SW 1271 (cell line): ENCODE results near the gene ZDBF2.
"Not testable (repeated sequence)": the region's sequence is repeated elsewhere in the genome, so short reads cannot be mapped to it uniquely, and the experiment has no call there.

Experiments used
- DNase-seq, 2 experiments: peaks; one replicate each; lab custom pipeline; 2025; lab: John Stamatoyannopoulos, UW

Gene ZDBF2

DNA sequence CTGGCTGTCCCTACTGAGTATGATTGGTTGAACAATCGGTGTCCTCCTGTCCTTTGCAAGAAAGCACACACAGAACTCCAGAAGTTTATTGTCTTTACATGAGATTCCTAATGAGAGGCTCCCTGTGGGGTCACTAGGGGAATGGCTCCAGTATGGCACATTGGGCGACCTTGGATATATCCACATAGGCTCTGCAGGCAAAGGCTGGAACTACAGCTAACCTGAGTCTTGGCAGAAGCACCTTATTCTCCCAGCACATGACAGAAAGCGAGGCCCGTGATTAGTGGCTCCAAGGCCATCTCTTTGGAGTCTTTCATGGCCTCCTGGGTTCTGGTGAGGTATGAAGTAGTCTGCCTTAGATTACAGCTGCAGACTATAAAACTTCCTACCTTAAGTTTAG lies 49.0 kb downstream of the ZDBF2 start:
- no peak for DNase-seq

DNA sequence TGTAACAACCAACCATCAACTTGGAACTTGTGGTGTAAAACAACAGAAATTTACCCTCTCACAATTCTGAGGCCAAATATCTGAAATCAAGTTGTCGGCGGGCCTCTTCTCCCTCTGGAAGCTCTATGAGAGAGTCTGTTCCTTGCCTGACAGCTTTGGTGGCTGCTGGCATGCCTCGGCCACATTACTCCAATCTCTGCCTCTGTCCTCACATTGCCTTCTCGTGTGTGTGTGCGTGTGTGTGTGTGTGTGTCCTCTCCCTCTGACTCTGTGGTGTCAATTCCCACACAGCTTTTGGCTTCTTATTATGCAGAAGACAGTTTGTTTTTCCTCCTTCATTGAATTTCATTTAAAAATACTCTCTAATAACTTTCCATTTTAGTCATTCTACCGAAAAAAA lies 50.4 kb downstream of the ZDBF2 start:
- no peak for DNase-seq

DNA sequence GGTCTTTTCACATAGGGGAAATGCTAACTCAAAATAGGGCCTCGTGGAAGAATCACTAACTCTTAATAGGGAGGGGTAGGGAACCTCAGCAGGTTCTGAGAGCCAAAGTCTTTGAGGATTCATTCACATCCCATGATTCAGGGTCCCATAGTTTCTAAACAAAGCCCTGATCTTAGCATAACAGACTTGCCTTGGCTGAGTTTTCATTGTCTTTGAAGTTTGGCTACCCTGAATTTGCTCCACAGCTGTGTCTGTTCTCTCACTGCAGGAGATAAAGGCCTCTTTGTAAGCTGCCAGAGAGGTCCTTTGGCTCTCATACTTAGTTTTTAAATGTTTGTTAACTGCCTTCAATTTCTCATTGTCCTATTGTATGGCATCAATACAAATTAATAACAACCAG lies 54.5 kb downstream of the ZDBF2 start:
- no peak for DNase-seq

DNA sequence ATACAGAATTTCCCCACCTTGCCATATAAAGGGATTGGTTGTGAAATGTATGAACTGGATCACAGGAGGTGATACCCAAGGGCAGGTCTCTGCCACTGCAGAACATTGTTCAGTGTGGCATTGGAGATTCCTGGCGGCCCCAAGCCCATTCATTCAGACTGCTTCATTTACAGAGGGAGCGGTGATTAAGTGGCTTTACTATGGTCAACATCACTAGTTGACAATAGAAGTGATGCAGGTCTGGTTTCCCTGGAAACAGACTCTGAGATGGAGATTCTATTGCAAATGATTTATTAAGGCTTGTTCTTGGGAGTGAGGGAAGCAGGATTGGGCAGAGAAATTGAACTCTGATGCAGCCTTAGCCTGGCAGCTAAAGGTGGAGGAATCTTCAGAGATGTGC lies 62.4 kb downstream of the ZDBF2 start:
- DNase-seq: no peak

DNA sequence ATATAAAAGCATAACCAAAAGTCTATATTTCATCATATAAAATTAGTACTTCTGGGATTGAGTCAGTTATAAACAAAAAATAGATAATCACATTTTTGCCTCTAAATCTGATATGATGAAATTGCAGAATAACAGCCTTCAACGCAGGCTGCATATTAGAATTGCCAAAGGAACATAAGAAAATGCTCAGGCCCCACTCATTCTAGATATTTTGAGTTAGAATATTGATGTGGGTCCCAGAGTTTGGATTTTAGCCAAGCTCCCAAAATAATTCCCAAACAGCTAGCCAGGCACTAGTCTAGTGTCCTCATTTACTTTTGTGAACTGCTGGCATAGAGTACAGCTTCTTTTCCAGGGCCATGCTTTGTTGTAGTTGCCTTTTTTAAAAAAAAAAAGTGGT lies 63.5 kb downstream of the ZDBF2 start:
- DNase-seq: no peak

DNA sequence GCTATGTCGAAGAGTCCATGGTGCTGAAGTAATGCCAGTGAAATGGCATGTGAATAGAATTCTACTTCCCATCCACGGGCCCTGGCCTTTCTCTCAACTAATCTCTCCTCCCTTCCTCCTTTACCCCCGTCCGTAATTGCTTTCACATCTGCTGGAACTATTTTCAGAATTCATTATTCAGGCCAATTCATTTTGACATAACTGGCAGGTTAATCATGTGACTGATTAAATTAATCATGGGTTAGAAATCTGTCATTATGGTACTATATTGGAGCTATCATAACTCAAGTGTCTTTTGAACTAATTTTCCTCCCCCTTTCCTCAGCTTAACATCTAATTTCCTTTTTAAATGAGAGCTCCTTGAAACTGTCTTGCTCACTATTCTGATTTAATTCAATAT lies 66.9 kb downstream of the ZDBF2 start:
- DNase-seq: no peak

DNA sequence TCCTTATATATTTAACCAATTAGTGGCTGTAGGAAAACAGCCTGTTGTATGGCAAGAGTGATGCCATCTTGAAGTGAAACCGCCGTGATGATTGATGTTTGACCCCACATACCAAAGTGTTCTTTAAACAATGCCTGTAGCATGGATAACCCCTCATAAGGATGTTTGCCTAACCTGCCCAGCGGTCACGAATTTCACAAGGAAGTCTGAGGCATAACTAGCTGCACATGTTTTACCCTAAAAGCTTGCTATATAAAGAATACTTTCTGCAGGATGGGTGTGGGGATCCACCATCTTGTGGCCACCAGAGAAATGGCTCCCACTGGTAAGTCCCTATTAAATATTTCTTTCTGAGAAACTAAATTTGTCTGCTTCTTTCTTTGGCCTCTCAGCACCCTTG lies 68.7 kb downstream of the ZDBF2 start:
- DNase-seq: no peak

DNA sequence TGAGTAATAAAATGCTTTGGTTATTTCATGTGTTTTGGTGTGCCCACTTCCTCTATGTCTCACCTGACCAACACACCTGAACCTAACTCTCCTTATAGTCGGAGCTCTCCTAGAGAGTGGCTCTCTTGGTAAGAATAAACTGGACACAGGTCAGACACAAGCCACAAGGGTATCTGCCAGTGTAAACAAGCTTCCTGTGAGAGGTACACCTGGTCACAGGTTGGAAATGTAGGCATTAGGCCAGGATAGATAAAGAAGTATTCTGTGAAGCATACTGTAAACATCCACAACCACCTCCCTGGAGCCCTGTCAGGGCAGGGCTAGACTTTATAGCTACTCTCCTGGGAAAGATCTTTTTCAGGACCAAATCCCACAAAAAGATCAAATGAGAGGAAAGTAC lies 69.4 kb downstream of the ZDBF2 start:
- no peak for DNase-seq

DNA sequence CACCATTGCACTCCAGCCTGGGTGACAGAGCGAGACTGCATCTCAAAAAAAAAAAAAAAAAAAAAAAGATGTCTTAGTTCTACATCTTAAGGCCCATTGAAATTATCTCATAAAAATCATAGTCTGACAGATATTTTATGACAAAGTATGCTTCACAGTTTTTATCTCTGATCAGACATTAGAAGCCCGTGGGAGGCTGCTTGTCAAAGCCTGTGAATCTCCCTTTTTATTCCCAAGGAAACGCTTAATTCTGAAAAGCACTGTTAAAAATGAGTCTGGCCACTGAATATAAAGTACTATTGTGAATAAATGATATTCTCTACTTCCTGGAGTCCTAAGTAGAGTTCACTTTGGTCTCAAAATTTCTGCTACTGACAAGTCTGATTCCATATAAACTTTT lies 71.1 kb downstream of the ZDBF2 start:
- no peak for DNase-seq

DNA sequence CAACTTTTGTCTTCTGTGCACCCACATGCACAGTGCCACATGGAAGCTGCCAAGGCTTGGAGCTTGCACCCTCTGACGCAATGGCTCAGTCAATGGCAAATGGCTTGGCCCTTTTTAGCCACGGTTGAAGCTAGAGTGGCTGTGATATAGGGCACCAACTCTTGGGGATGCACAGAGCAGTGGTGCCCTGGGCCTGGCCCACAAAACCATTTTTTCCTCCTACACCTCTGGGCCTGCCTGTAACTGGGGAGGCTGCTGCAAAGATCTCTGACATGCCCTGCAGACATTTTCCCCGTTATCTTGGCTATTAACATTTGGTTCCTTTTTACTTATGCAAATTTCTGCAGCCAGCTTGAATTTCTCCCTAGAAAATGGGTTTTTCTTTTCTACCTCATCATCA lies 74.9 kb downstream of the ZDBF2 start:
- DNase-seq: no peak

DNA sequence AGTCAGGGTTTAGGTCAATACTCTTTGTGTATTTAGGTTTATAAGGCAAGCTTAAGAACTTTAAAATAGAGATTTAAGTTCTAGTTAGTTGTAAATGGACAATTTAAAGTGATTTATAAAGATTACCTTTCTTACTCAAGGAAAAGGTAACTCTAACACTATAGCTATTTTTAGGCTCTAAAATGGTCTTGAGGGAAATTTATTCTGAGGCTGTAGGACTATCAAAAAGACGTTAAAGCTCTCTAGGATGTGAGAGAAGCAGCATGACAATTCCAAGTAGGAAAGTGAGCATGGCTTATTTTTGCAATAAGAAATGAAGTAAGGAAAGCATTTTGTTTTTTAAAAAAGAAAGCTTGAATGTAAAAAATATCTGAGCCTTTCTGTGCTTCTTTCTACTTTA lies 78.1 kb downstream of the ZDBF2 start:
- DNase-seq: no peak

DNA sequence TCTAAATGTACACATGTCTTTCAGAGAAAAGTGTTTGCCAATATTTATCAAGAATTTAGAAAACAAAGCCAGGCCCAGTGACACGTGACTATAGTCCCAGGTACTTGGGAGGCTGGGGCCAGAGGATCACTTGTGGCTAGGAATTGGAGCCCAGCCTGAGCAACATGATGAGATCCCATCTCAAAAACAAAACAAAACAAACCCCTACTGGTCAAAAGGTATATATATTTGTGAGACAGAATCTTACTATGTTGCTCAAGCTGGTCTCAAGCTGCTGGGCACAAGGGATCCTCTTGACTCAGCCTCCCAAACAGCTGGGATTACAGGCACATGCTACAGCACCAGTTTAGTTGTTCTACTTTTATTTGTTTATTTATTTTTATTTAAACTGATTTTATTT lies 79.2 kb downstream of the ZDBF2 start:
- peak in 1 of 2 experiments; percentile 16 for DNase-seq

DNA sequence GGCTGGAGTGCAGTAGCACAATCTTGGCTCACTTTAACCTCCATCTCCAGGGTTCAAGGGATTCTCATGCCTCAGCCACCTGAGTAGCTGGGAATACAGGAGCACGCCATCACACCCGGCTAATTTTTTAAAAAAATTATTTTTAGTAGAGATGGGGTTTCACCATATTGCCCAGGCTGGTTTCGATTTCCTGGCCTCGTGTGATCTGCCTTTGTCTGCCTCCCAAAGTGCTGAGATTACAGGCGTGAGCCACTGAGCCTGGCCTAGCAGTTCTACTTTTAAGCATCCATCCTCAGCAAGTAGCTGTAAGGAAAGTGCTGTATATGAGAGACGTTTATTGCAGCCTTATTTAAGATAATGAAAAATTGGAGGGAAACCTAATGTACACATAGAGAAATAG lies 79.7 kb downstream of the ZDBF2 start:
- no peak for DNase-seq

DNA sequence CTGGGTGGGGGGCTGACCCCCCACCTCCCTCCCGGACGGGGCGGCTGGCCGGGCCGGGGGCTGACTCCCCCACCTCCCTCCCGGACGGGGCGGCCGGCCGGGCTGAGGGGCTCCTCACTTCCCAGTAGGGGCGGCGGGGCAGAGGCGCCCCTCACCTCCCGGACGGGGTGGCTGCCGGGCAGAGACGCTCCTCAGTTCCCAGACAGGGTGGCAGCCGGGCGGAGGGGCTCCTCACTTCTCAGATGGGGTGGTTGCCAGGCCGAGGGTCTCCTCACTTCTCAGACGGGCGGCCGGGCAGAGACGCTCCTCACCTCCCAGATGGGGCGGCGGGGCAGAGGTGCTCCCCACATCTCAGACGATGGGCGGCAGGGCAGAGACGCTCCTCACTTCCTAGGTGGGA lies 82.4 kb downstream of the ZDBF2 start:
- not testable (repeated sequence) for DNase-seq

DNA sequence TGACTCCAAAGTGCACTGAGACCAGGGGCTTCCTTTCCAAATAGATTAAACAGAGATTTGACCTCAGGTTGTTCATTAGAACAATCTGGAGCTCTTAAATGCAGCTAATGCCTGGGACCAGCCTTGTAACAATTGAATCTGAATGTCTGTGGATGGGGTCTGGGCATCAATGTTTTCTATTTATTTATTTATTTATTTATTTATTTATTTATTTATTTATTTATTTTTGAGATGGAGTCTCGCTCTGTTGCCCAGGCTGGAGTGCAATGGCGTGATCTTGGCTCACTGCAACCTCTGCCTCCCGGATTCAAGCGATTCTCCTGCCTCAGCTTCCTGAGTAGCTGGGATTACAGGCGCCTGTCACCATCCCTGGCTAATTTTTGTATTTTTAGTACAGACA lies 86.4 kb downstream of the ZDBF2 start:
- not testable (repeated sequence) for DNase-seq

DNA sequence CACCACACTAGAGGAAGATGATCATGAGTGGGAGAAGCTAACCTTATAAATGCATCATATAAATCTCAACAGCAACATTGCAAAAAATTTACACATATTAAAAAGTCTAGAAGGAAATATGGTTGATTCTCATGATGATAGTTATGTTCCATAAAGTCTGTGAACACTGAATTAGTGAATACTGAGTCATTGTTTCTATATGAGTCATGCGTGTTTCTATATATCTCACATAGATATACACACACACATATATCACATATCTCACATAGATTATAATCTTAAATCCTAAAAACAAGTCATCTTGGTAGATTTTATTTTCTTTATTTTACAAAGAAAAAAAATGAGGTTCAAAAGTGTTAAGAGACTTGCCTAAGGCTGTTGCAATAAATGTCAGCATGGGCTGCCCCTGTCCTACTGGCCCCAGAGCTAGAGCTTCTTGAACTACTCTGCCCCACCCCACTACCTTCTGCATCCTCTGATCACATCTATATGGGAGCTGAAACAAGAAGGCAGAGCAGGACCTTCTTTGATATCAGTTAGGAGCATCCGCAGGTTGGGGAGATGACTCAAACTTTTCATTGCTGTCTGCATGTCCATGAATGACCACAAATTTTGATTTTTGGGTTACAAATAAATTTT lies 87.1 kb downstream of the ZDBF2 start:
- DNase-seq: no peak
